Endothelial cell of umbilical vein (primary cell): ENCODE data around the gene SCG3. TPM values are rescaled to one million over a fixed set of nuclear protein-coding genes. Genes with fewer than 3 reads are reported as not detected.

Source experiments
- BruUV-seq: library from RNA; stranded (reverse); fragments of 400-500 nt; replicated peaks from 2 replicates; lab custom pipeline; 2021; lab: Mats Ljungman, UMichigan
- CTCF ChIA-PET: fragments of 300-600, 350-600 bp; sonication (Branson Sonifier 250); formaldehyde crosslinking; loops from one replicate; lab custom pipeline; 2021; ENCODE audit warnings: antibody characterized with exemption, inconsistent platforms; lab: Charles Lee
- POLR2A ChIA-PET: fragments of 300-600, 350-600 bp; sonication (Branson Sonifier 250); formaldehyde crosslinking; loops from one replicate; lab custom pipeline; 2021; ENCODE audit warnings: antibody characterized with exemption, inconsistent platforms; lab: Charles Lee
- DNase-seq: peaks from one replicate; pipeline ENCODE4 v3.0.0-alpha.2; 2011; ENCODE audit warnings: low read depth, low spot score
- FAIRE-seq: peaks from 2 replicates; lab custom pipeline; 2011; peaks lifted over from hg19 to GRCh38; lab: Jason Lieb, UNC
- H2AFZ ChIP-seq: 2 replicates; pipeline ENCODE4 v1.6.0; 2012; ENCODE audit warnings: low read depth, low read length, control low read depth, inconsistent platforms
- H3K27ac ChIP-seq: 2 replicates; pipeline ENCODE4 v1.5.1; 2011; ENCODE audit warnings: low read depth, mild to moderate bottlenecking, control low read depth, low read length, moderate library complexity; ENCODE audit not compliant: insufficient read depth
- H3K27me3 ChIP-seq, 2 experiments: 2 replicates each; pipeline versions ENCODE4 v1.6.0 to v1.6.1; 2011; ENCODE audit warnings: low read length in 2 of 2, mixed read lengths in 1 of 2; ENCODE audit not compliant: control insufficient read depth in 2 of 2, insufficient read depth in 2 of 2
- H3K36me3 ChIP-seq, 2 experiments: 2 replicates in 1 of 2; 3 replicates in 1 of 2; pipeline ENCODE4 v1.5.1; 2011; ENCODE audit warnings: low read length in 2 of 2, mild to moderate bottlenecking in 1 of 2, moderate library complexity in 1 of 2; ENCODE audit not compliant: control insufficient read depth in 2 of 2, insufficient read depth in 2 of 2; ENCODE audit errors: extremely low read depth in 1 of 2
- H3K4me1 ChIP-seq: 3 replicates; pipeline ENCODE4 v1.5.1; 2011; ENCODE audit warnings: mild to moderate bottlenecking, low read length; ENCODE audit not compliant: control insufficient read depth, insufficient read depth; ENCODE audit errors: extremely low read depth
- H3K4me2 ChIP-seq: 2 replicates; pipeline ENCODE4 v1.6.1; 2011; ENCODE audit warnings: low read length, control low read depth, mixed read lengths; ENCODE audit not compliant: insufficient read depth
- H3K4me3 ChIP-seq, 3 experiments: fragments of 200-600 bp in 1 of 3; sonication (generic), shearing (Covaris generic) in 1 of 3; replicated peaks in 1 of 3; 2 replicates each; pipeline ENCODE4 v1.5.1; 2011 to 2016; ENCODE audit warnings: control low read depth in 3 of 3, low read length in 3 of 3, mild to moderate bottlenecking in 2 of 3, inconsistent platforms in 1 of 3, low read depth in 1 of 3, moderate library complexity in 1 of 3; ENCODE audit not compliant: insufficient read depth in 1 of 3
- H3K79me2 ChIP-seq: 2 replicates; pipeline ENCODE4 v1.6.0; 2012; ENCODE audit warnings: low read length, inconsistent platforms; ENCODE audit not compliant: control insufficient read depth, insufficient read depth
- H3K9ac ChIP-seq: replicated peaks from 2 replicates; pipeline ENCODE3; 2011; ENCODE audit warnings: low read length, control low read depth; ENCODE audit not compliant: insufficient read depth; ENCODE audit errors: extremely low read depth
- H3K9me1 ChIP-seq: replicated peaks from 3 replicates; pipeline ENCODE4 v1.6.0; 2011; ENCODE audit warnings: mild to moderate bottlenecking, low read length; ENCODE audit not compliant: control insufficient read depth, insufficient read depth; ENCODE audit errors: extremely low read depth
- H3K9me3 ChIP-seq: replicated peaks from 2 replicates; pipeline ENCODE4 v1.5.1; 2012; ENCODE audit warnings: low read length, inconsistent platforms; ENCODE audit not compliant: control insufficient read depth, insufficient read depth
- H4K20me1 ChIP-seq: replicated peaks from 2 replicates; pipeline ENCODE3; 2011; ENCODE audit warnings: mild to moderate bottlenecking, low read length; ENCODE audit not compliant: control insufficient read depth, insufficient read depth; ENCODE audit errors: extremely low read depth
- CTCF ChIP-seq, 2 donors: IDR thresholded peaks; 1 replicate in 1 of 2; 2 replicates in 1 of 2; pipeline ENCODE4 v1.5.1; 2011; ENCODE audit warnings: low read length in 2 of 2, mild to moderate bottlenecking in 2 of 2, moderate library complexity in 2 of 2, control low read depth in 1 of 2, inconsistent platforms in 1 of 2, low read depth in 1 of 2; ENCODE audit not compliant: insufficient read depth in 1 of 2; ENCODE audit errors: extremely low read depth in 1 of 2
- EZH2 ChIP-seq: IDR thresholded peaks from 2 replicates; pipeline ENCODE4 v1.6.1; 2012; ENCODE audit warnings: borderline replicate concordance, low read depth, mild to moderate bottlenecking, moderate library complexity, low read length, inconsistent platforms; ENCODE audit not compliant: severe bottlenecking
- FOS ChIP-seq: IDR thresholded peaks from 2 replicates; pipeline ENCODE4 v1.6.1; 2011; ENCODE audit warnings: mild to moderate bottlenecking, low read length, moderate library complexity, borderline replicate concordance; ENCODE audit not compliant: insufficient read depth
- GATA2 ChIP-seq: IDR thresholded peaks from 2 replicates; pipeline ENCODE4 v1.7.0; 2011; ENCODE audit warnings: low read depth, mild to moderate bottlenecking, moderate library complexity, mixed read lengths, low read length; ENCODE audit not compliant: insufficient read length, insufficient read depth
- JUN ChIP-seq: IDR thresholded peaks from 2 replicates; pipeline ENCODE4 v1.6.1; 2011; ENCODE audit warnings: borderline replicate concordance, low read depth; ENCODE audit not compliant: insufficient read length, insufficient read depth
- MAX ChIP-seq: IDR thresholded peaks from 2 replicates; pipeline ENCODE4 v1.6.1; 2011; ENCODE audit not compliant: insufficient read depth, insufficient read length
- MYC ChIP-seq: IDR thresholded peaks from one replicate; pipeline ENCODE4 v1.6.1; 2011; ENCODE audit warnings: mild to moderate bottlenecking, low read depth, low read length
- POLR2A ChIP-seq: IDR thresholded peaks from 2 replicates; pipeline ENCODE4 v1.6.1; 2012; ENCODE audit warnings: low read depth, mild to moderate bottlenecking, control low read depth, low read length
- POLR2AphosphoS5 ChIP-seq: IDR thresholded peaks from 2 replicates; pipeline ENCODE4 v1.6.1; 2012; ENCODE audit warnings: low read depth, mild to moderate bottlenecking, control low read depth, low read length, moderate library complexity; ENCODE audit not compliant: insufficient read depth
- dilution Hi-C: fragments of 300-500 bp; cut with MboI; formaldehyde crosslinking; loops from one replicate; pipeline ENCODE4 v1.15.0; 2019; ENCODE audit warnings: low sequenced_read_pairs; ENCODE audit not compliant: extremely low pct_ligation_motif_present
- intact Hi-C: fragments of 100-400 bp; cut with micrococcal nuclease; formaldehyde crosslinking; loops from one replicate; pipeline ENCODE4 v1.10.0; 2022
- polyA plus RNA-seq, 4 experiments: library from polyadenylated mRNA; depleted of rRNA in 3 of 4; stranded (reverse) in 3 of 4; unstranded in 1 of 4; fragments of >200 nt; gene quantifications; 2 replicates each; pipeline versions ENCODE4 v1.2.1 to v1.2.3, GENCODE V29; 2011 to 2012; ENCODE audit warnings: missing spikeins in 1 of 4
- total RNA-seq: library from RNA; stranded (reverse); gene quantifications from 2 replicates; pipeline ENCODE4 v1.2.3, GENCODE V29; 2021

Gene SCG3
- total and polyA plus RNA-seq, 2 donors (not counting 3 experiments of a cell fraction or from before 2014, with no cell fraction given), result not detected

GRCh38 chr15:51756482-51756881 lies 75.2 kb downstream of the SCG3 start:
- POLR2A ChIA-PET, result no interaction called here
- Histone ChIP-seq H4K20me1 (no peaks in the 10 kb centered on the region), H3K27ac (no peak overlapping the region), H2AFZ (no peak overlapping the region), H3K27me3 (peaks cover 40% of the 10 kb centered on the region in 2 experiments), H3K9me3 (no peaks in the 10 kb centered on the region), H3K9ac (no peak overlapping the region), H3K4me2 (no peak overlapping the region), H3K4me3 (no peak overlapping the region), H3K79me2 (no peaks in the 10 kb centered on the region), H3K9me1 (no peaks in the 10 kb centered on the region), H3K36me3 (no peaks in the 10 kb centered on the region), H3K4me1 (no peaks in the 10 kb centered on the region)
- BruUV-seq, result no TSS peak
- intact Hi-C loops (no loop called here), dilution Hi-C loops (no loop called here)
- DNase-seq (no peak), FAIRE-seq (no peak)
- TF ChIP-seq POLR2AphosphoS5 (no peak), JUN (no peak), GATA2 (no peak), POLR2A (no peak), MAX (no peak), MYC (no peak), CTCF (IDR thresholded peaks at IDR 0.05; ENCODE audit: extremely low read depth in 1 of 2, insufficient read depth in 1 of 2, low read depth in 1 of 2, low read length in 2 of 2) (no peak), FOS (no peak), EZH2 (no peak)
- CTCF ChIA-PET, result interaction anchor here (0.6 to 5.3 kb wide), 5 partner anchors 8 to 106 kb away, joined by 3 to 42 read pairs (median 5); no protein-coding TSS in a partner anchor
